ENCODE results near the gene EIF4EBP3. TPM values are rescaled to one million over a fixed set of nuclear protein-coding genes. Genes with fewer than 3 reads are reported as not detected.
A peak's percentile ranks its signal among the peaks of the same experiment; 100 is the strongest.

Gene EIF4EBP3
- total and polyA plus RNA-seq, 5 experiments from 2014 or later = 24.5 to 79.6 (median 50.4) TPM

DNA sequence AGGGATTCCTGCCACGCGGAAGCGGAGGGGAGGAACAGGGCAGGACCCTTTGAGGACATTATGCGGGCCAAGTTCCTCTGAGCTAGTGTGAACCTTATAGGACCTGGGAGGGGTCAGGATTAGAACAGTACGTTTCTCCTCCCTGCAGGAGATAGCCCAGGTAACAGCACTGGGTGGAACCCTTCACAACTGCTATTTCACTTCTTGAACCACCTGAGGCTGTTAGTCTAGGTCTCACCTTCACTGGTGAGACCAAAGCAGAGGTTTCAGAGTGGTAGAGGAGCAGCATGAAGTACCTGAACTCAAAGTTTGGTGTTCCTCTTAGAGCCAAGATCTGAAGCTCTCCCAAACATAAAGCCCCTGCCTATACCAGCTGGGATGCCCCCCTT lies 832 bp downstream of the EIF4EBP3 start:
- DNase-seq = no peak
- ATAC-seq = peak; percentile 8 to 11
- Mint-ChIP-seq H3K27ac (peak overlapping the region; percentile 94 to 99 (median 98)), H3K4me3 (peak overlapping the region; percentile 81 to 96 (median 93)), H3K9me3 (no peaks in the 10 kb centered on the region), H3K27me3 (no peaks in the 10 kb centered on the region), H3K36me3 (peaks cover 0 to 45% (median 7%) of the 10 kb centered on the region in 3 donors), H3K4me1 (peaks cover 18 to 42% (median 41%) of the 10 kb centered on the region in 4 donors)
- POLR2A ChIA-PET = interaction anchor here (0.5 to 5.3 kb wide), 20 partner anchors 9 to 772 kb away, joined by 3 to 61 read pairs (median 6); partner anchors contain the start of genes ANKHD1, APBB3, CD14 and HARS1

DNA sequence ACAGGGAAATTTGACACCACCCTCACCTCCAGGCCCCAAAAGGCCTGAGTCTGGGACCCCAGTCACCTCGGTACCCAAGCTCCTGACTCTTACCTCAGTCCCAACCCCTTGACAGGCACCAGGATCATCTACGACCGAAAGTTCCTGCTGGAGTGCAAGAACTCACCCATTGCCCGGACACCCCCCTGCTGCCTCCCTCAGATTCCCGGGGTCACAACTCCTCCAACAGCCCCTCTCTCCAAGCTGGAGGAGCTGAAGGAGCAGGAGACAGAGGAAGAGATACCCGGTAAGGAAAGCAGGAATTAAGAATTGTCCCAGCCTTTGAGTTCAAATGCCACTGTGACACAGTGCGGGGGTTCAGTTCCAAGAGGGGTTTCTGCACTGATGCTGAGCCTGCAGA lies 1.3 kb downstream of the EIF4EBP3 start:
- Mint-ChIP-seq H3K36me3 (peaks cover 0 to 48% (median 7%) of the 10 kb centered on the region in 3 donors), H3K4me1 (peaks cover 22 to 47% (median 46%) of the 10 kb centered on the region in 4 donors)

DNA sequence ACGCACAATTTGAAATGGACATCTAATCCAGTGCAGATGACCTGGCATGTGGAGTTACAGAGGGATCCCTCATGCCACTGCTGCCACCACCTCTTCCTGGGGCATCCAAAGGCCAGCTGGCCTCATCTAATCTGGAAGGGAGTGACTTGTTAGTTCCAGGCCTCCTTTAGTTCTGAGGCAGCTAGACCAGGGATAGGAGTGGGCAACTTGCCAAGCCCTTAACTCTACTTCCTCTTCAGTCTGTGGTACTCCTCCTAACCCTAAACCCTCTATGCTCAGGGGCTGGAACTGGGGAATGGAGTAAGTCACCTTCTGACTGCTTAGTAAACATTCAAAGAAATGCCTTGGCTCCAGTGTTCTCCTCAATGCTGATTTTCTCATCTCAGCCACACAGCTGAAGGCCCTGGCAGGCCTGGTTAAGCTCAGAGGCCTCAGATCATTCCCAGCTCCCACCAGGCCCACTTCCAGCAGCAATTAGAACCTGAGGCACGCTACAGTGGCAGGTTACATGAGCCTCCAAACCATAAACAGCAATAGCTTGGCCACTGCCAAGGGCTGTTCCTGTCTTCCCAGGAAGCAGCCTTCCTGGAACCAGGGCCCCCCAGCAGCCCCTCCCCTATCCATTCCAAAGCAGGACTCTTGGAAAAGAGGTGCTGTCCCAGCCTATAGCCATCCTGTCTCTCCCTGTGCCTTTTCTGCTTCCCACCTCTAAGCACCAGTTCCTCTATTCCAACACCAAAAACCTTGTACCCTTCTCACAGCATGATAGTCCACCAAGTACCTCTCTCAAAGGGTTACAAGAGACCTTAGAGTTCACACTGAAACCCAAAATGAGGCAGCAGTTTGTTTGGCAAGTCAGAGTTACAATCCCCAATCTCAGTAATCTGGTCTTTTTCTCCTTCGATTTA lies 2.0 kb downstream of the EIF4EBP3 start:
- peaks cover 25 to 54% (median 53%) of the 10 kb centered on the region in 4 donors for H3K4me1 Mint-ChIP-seq
- DNase-seq (peak in 1 of 10 donors; percentile 13), ATAC-seq (no peak)
- no peaks in the 10 kb centered on the region for H3K9me3 Mint-ChIP-seq
- H3K27me3 Mint-ChIP-seq = no peaks in the 10 kb centered on the region
- POLR2A ChIA-PET = interaction anchor here (1.0 to 5.3 kb wide), 6 partner anchors 8 to 98 kb away, joined by 3 to 61 read pairs (median 18); partner anchors contain the start of genes APBB3, CD14, IK and NDUFA2
- peak overlapping the region; percentile 77 to 96 (median 92) for H3K4me3 Mint-ChIP-seq
- H3K36me3 Mint-ChIP-seq = peaks cover 0 to 43% (median 7%) of the 10 kb centered on the region in 3 donors
- peak overlapping the region; percentile 93 to 99 (median 97) for H3K27ac Mint-ChIP-seq

More for the DNA sequence above, 1.3 kb downstream of the EIF4EBP3 start:
- Mint-ChIP-seq H3K27me3 (no peaks in the 10 kb centered on the region), H3K4me3 (peak overlapping the region; percentile 81 to 96 (median 93)), H3K27ac (peak overlapping the region; percentile 94 to 99 (median 98)), H3K9me3 (no peaks in the 10 kb centered on the region)
- DNase-seq = no peak
- POLR2A ChIA-PET = interaction anchor here (0.5 to 5.3 kb wide), 15 partner anchors 9 to 152 kb away, joined by 3 to 61 read pairs (median 6); partner anchors contain the start of genes ANKHD1, APBB3, CD14 and HARS1
- ATAC-seq = no peak

DNA sequence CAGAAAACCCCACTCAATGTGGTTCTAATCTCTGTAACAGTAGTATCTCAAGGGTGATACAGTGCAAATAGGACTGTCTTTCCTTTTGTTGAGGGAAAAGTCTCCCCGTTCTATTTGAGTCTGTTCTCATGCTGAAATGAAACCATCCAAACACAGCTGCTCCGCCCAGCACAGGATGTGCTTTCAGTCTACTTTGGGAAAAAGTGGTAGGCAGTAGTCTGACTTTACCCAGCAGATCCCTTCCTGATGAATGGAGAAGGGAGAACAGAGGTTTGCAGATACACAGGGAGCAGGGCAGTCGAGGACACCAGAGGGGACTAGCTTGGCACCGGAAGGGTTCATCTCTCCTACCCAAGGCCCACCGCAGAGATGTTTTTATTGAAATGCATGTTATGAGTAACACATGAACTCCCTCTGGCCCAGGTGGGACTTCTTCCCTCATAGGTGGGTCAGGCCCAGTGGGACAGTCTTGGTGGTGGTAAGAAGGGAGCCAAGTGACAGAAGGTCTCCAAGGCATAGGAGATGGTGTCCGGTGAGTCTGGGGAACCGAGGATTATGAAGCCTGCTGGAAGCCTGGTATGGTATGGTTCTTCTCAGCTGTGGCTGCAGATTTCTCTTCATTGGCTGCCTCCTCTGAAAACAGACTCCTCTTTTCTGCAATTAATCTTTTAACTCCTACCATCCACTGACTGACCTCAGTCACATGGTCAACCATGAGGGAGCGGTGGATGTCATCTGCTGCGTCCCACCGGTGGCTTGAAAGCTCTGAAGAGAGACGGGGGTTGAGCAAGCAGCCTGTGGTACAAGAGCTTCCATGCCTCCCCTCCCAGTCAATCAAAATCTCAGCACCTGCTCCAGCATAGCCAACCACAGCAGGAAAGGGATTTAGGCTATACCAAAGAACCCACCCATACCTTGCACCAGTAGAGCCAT lies 3.0 kb downstream of the EIF4EBP3 start:
- Mint-ChIP-seq H3K27me3 (no peaks in the 10 kb centered on the region), H3K36me3 (peaks cover 0 to 39% (median 7%) of the 10 kb centered on the region in 3 donors), H3K9me3 (no peaks in the 10 kb centered on the region), H3K27ac (peak overlapping the region; percentile 63 to 98 (median 90)), H3K4me3 (peak overlapping the region in 7 of 10 donors; percentile 5 to 81 (median 27)), H3K4me1 (peaks cover 28 to 63% (median 61%) of the 10 kb centered on the region in 4 donors)
- ATAC-seq (no peak), DNase-seq (no peak)
- POLR2A ChIA-PET = interaction anchor here (1.0 to 5.3 kb wide), 3 partner anchors 12 to 97 kb away, joined by 4 to 61 read pairs (median 13); partner anchors contain the start of genes APBB3, IK, NDUFA2 and SLC35A4

DNA sequence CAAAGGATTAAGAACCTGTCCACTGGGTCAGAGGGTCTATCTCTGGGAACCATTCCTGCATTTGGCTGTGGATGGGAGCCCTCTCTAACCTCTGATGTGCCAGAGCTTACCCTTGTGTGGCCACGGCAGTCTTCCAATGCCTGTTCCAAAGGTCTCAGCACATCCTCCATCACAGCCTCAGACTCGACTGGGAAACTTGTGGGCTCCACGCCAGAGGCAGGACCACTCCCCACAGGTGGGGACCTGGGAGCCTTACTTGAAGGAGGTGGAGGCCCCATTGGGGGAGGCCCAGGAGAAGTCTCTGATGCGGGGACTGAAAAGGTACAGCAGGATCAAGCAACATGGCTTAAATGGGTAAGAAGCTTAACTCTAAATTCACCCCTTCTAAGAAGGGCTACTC lies 4.4 kb downstream of the EIF4EBP3 start:
- POLR2A ChIA-PET = interaction anchor here (0.7 to 2.7 kb wide), 3 partner anchors 11 to 392 kb away, joined by 3 to 13 read pairs (median 4); partner anchors contain the start of genes APBB3, IK and NDUFA2
- peak overlapping the region in 3 of 10 donors; percentile 50 to 74 (median 57) for H3K27ac Mint-ChIP-seq
- ATAC-seq (no peak), DNase-seq (no peak)
- H3K4me3 Mint-ChIP-seq = no peak overlapping the region
- peaks cover 0 to 39% (median 7%) of the 10 kb centered on the region in 3 donors for H3K36me3 Mint-ChIP-seq
- H3K4me1 Mint-ChIP-seq = peaks cover 36 to 74% (median 68%) of the 10 kb centered on the region in 4 donors
- no peaks in the 10 kb centered on the region for H3K27me3 Mint-ChIP-seq
- no peaks in the 10 kb centered on the region for H3K9me3 Mint-ChIP-seq

DNA sequence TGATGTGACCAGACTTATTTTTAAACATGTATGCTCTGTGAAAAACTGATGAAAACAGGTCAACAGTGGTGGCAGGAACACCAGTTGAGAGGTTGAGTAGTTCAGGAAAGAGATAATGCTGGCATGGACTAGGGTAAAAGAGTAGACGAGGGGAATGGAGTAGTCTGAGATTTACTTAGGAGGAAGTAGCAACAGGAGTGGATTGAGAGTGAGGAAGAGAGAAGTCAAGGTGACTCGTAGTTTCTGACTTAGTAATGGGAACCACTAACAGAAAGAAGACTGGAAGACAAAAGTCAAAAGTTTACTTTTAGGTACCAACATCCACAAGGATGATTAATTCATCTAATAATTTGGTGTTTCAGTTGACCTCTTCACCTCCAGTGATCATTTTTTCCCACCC lies 6.2 kb downstream of the EIF4EBP3 start:
- no peaks in the 10 kb centered on the region for H3K27me3 Mint-ChIP-seq
- H3K9me3 Mint-ChIP-seq = no peaks in the 10 kb centered on the region
- H3K36me3 Mint-ChIP-seq = peaks cover 0 to 39% (median 7%) of the 10 kb centered on the region in 3 donors
- peaks cover 44 to 69% (median 62%) of the 10 kb centered on the region in 4 donors for H3K4me1 Mint-ChIP-seq
- H3K4me3 Mint-ChIP-seq = peak overlapping the region in 6 of 10 donors; percentile 2 to 43 (median 4)
- DNase-seq (no peak), ATAC-seq (no peak)
- H3K27ac Mint-ChIP-seq = peak overlapping the region; percentile 6 to 88 (median 59)
- POLR2A ChIA-PET = interaction anchor here (0.7 to 1.4 kb wide), 2 partner anchors 16 to 157 kb away, joined by 3 to 4 read pairs; no protein-coding TSS in a partner anchor

DNA sequence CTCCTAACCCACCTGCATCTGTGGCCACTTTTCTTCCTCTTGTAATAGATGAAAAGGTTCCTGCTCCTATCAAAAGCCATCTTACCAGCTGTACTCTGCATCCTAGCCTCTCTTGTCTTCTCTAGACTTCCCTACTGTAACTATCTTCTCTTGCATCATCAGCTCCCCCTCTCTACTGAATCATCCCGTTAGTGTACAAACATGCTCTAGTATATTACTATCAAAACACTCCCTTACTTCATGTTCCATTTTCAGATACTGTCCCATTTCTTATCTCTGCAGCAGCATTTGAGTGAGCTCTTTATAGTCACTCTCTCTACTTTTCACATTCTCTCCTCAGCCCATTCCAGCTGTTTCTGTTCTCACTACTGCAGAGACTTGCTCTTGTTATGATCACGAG lies 7.0 kb downstream of the EIF4EBP3 start:
- peak overlapping the region in 6 of 10 donors; percentile 0 to 76 (median 16) for H3K4me3 Mint-ChIP-seq
- POLR2A ChIA-PET = interaction anchor here (0.6 to 0.8 kb wide), 4 partner anchors 63 to 103 kb away, joined by 3 to 4 read pairs (median 3); partner anchors contain the start of genes IK and NDUFA2
- no peak for DNase-seq
- H3K9me3 Mint-ChIP-seq = no peaks in the 10 kb centered on the region
- H3K4me1 Mint-ChIP-seq = peaks cover 44 to 61% (median 54%) of the 10 kb centered on the region in 4 donors
- H3K27ac Mint-ChIP-seq = peak overlapping the region; percentile 4 to 88 (median 40)
- H3K36me3 Mint-ChIP-seq = peaks cover 0 to 38% (median 7%) of the 10 kb centered on the region in 3 donors
- H3K27me3 Mint-ChIP-seq = no peaks in the 10 kb centered on the region
- no peak for ATAC-seq

DNA sequence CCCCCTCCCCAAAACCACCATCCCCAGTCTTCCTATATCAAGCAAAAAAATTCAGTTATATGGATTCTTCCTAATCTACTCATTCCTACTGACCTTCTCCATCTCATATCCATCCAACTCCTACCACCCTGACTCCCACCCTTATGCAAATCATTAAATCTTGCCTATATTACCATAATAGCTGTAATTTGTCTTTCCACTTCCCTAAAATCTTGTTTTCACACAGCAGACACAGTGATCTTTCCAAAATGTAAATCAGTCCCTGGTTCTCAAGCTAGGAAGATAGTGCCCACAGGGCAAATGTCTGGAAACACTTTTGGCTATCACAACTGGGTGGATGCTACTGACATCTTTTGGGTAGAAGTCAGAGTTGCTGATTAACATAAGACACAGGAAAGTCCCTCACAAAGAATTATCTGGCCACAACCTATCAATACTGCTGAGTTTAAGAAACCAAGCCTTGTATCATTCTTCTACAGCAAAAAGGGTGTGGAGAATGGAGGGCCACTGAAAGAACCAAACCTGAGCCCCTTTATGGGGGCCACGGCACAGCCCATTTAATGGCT lies 8.4 kb downstream of the EIF4EBP3 start:
- Mint-ChIP-seq H3K27me3 (no peaks in the 10 kb centered on the region), H3K9me3 (no peaks in the 10 kb centered on the region), H3K4me3 (peak overlapping the region; percentile 83 to 97 (median 92)), H3K36me3 (peaks cover 0 to 28% (median 7%) of the 10 kb centered on the region in 3 donors), H3K27ac (peak overlapping the region; percentile 82 to 97 (median 96)), H3K4me1 (peaks cover 42 to 54% (median 48%) of the 10 kb centered on the region in 4 donors)
- DNase-seq = no peak
- POLR2A ChIA-PET = interaction anchor here (0.6 to 1.4 kb wide), 2 partner anchors 10 to 115 kb away, joined by 3 to 4 read pairs; no protein-coding TSS in a partner anchor
- no peak for ATAC-seq

DNA sequence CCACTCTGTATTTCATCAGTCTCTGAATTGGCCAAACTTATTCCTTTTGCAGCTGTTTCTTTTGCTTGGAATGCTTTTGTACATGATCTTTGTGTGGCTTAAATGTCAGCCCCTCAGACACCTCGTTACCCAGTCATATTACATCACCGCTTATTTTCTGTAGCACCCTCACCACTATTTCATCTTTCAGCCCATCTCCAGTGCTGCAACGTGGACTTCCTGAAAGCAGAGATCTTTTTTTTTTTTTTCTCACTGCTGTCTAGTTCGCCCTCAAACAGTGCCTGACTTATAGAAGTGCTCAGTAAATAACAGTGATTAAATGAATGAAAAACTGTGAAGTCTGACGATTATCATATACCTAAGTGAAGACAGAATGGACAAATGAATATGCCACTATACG lies 9.0 kb downstream of the EIF4EBP3 start:
- POLR2A ChIA-PET = interaction anchor here (1.1 to 1.9 kb wide), 4 partner anchors 9 to 134 kb away, joined by 3 to 30 read pairs (median 12); partner anchors contain the start of genes CD14, EIF4EBP3, HARS1 and IK
- Mint-ChIP-seq H3K9me3 (no peaks in the 10 kb centered on the region), H3K36me3 (peaks cover 0 to 29% (median 5%) of the 10 kb centered on the region in 3 donors), H3K4me3 (peak overlapping the region; percentile 83 to 97 (median 92)), H3K27ac (peak overlapping the region; percentile 82 to 97 (median 96)), H3K4me1 (peaks cover 43 to 54% (median 47%) of the 10 kb centered on the region in 4 donors), H3K27me3 (no peaks in the 10 kb centered on the region)
- no peak for DNase-seq
- ATAC-seq = peak in 1 of 2 donors; percentile 42

DNA sequence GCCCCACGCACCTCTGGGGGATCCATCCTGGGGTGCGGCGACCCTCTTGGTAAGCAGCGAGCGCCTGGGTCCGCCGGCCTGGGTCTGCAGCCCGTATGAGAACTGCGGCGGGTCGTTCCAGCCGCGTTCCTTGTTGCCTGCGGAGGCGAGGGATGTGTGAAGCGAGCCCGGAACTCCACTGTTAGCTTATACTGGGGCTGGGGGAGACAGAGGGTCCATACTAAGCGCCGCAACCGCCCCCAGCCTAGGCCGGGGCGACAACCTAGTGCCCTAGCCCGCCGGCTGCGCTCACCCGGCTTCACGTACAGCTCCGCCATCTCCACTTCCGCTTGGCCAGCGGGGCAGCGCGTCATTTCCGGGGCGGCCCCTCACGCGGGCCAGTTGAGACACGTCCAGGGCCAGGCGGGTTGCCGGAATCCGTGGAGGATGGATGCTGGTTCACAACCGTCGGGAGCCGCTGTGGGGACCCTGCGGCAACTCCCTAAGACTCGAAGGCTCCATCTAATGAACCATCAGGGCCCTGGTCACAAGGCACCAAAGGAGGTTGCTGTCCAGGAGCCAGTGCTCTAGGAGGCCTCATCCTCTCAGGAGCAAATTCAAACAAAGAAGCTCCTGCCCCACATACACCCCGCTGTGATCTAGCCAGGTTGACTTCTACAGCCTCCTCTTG lies 9.8 kb downstream of the EIF4EBP3 start, which contains the start of gene SRA1:
SRA1 (minus strand) TSS at position 338 of the 670 bp plus-strand sequence; CDS start at position 317, 21 bp downstream.
- POLR2A ChIA-PET = interaction anchor here (0.6 to 1.9 kb wide), 9 partner anchors 9 to 157 kb away, joined by 3 to 30 read pairs (median 5); partner anchors contain the start of genes ANKHD1, CD14, EIF4EBP3 and HARS1
- peak; percentile 65 to 89 (median 76) for DNase-seq
- H3K4me3 Mint-ChIP-seq = peak within 1 kb of the TSS; percentile 83 to 97 (median 92)
- H3K4me1 Mint-ChIP-seq = peaks cover 41 to 54% (median 49%) of the 10 kb centered on the region in 4 donors
- no peaks in the 10 kb centered on the region for H3K27me3 Mint-ChIP-seq
- H3K36me3 Mint-ChIP-seq = peaks cover 0 to 20% (median 4%) of the 10 kb centered on the region in 3 donors
- H3K9me3 Mint-ChIP-seq = no peaks in the 10 kb centered on the region
- ATAC-seq = peak; percentile 86 to 94
- peak within 1 kb of the TSS; percentile 82 to 97 (median 96) for H3K27ac Mint-ChIP-seq

Measured in naive thymus-derived CD8-positive, alpha-beta T cell (primary cell).